ENCODE measurements around the gene NMRAL1.

NMRAL1 gene

DNA sequence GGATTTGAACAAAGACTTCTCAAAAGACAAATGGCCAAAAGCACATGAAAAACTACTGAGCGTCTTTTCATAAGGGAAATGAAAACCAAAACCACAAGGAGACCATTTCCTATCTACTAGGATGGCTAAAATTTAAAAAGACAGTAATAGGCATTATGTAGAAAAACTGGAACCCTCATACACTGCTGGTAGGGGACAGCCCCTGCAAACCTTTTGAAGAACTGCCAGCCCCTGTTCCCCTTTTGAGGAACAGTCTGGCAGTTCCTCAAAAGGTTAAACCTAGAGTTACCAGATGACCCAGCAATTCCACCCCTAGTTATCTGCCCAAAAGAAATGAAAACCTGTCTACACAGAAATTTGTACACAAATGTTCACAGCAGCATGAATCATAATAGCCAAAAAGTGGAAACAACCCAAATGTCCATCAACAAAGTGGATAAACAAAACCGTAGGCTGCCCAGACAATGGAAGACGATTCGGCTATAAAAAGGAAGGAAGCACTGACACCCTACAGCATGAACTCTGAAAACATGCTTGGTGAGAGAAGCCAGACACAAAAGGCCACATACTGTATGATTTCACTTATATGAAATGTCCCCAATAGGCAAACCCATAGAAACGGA is 41.3 kb upstream of the NMRAL1 start:
- TF ChIP-seq, protein P1, sequence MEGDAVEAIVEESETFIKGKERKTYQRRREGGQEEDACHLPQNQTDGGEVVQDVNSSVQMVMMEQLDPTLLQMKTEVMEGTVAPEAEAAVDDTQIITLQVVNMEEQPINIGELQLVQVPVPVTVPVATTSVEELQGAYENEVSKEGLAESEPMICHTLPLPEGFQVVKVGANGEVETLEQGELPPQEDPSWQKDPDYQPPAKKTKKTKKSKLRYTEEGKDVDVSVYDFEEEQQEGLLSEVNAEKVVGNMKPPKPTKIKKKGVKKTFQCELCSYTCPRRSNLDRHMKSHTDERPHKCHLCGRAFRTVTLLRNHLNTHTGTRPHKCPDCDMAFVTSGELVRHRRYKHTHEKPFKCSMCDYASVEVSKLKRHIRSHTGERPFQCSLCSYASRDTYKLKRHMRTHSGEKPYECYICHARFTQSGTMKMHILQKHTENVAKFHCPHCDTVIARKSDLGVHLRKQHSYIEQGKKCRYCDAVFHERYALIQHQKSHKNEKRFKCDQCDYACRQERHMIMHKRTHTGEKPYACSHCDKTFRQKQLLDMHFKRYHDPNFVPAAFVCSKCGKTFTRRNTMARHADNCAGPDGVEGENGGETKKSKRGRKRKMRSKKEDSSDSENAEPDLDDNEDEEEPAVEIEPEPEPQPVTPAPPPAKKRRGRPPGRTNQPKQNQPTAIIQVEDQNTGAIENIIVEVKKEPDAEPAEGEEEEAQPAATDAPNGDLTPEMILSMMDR (IDR thresholded peaks at IDR 0.05; ENCODE audit: control insufficient read depth, extremely low read depth, insufficient read depth), result no peak
- H3K4me3 ChIP-seq (ENCODE audit: low read depth, low read length), result no peak overlapping the region
- no peak for DNase-seq (ENCODE audit: low read depth)

DNA sequence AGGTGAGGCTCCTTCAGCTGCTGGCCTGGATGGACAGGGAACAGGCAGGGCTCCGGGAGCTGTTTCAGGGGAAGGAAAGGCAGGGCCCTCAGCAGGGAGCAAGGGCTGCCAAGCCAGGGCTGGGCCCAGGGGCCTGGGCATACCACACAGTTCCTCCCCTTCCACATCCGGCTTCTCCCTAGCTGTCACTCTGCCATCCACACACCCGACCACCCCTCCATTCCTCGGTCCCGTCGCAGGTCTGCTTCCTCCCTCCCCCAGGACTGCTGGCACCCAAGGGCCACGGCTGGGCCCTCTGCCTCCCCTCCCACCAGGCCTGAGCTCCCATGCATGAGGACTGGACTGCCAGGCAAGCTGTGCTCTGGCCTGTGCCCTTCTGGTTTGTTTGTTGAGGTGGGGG is 40.2 kb upstream of the NMRAL1 start:
- TF ChIP-seq, protein P1 (IDR thresholded peaks at IDR 0.05; ENCODE audit: control insufficient read depth, extremely low read depth, insufficient read depth), result no peak
- no peak overlapping the region for H3K4me3 ChIP-seq (ENCODE audit: low read depth, low read length)
- DNase-seq (ENCODE audit: low read depth), result no peak

DNA sequence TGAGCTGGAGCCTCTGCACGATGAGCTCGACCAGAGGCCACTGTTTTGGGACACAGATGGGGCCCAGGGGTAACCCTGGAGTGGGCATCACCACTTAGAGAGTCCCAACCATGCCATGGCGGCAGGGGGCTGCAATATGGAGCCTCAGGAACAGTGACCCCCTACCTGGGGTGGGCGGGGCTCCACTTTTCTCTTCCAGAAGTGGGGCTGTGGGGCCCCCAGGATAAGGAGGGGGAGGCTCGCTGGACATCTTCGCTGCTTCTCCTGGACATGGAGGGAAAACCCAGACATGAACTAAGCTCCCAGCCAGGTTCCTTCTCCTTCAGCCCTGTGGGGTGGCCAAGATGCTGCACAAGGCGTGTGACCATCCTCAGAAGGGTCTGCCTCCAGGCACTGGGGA is 39.5 kb upstream of the NMRAL1 start:
- H3K4me3 ChIP-seq (ENCODE audit: low read depth, low read length), result no peak overlapping the region
- DNase-seq (ENCODE audit: low read depth), result no peak
- TF ChIP-seq, protein P1 (IDR thresholded peaks at IDR 0.05; ENCODE audit: control insufficient read depth, extremely low read depth, insufficient read depth), result no peak

DNA sequence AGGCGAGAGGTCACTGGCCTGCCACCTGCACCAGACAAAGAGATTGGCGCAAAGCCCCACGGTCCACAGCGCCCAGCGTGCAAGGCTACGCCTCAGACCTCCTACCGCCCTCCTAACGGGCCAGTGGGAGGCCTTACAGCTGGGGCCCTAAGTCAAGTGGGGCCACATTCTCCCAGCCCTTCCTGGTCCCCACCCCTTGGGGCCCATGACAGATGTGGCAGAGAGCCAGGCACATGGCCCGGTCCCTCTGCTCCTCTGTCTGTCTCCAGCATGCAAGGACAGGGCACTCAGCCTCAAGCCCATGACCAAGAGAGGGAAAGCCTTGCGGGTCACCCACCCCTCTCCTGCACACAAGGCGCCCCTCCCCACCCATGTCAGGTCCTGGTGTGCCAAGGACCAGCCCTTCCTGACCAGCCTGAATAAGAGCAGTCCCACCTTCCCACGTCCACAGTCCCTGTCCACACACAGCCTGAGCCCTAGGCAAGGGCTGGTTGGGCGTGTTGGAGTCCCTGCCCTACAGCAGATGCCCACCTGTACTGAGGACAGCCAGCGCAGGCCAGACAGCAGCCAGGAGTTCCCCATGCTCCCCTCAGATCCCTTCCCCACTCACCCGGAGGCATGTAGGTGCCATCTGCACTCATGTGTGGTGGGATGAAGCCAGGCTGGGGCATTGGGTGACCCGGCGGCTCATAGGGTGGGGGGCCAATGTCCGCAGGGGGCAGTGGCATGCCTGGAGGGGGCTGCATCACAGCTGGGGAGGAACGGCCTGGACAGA is 38.8 kb upstream of the NMRAL1 start:
- no peak overlapping the region for H3K4me3 ChIP-seq (ENCODE audit: low read depth, low read length)
- TF ChIP-seq, protein P1 (IDR thresholded peaks at IDR 0.05; ENCODE audit: control insufficient read depth, extremely low read depth, insufficient read depth), result no peak
- DNase-seq (ENCODE audit: low read depth), result no peak

DNA sequence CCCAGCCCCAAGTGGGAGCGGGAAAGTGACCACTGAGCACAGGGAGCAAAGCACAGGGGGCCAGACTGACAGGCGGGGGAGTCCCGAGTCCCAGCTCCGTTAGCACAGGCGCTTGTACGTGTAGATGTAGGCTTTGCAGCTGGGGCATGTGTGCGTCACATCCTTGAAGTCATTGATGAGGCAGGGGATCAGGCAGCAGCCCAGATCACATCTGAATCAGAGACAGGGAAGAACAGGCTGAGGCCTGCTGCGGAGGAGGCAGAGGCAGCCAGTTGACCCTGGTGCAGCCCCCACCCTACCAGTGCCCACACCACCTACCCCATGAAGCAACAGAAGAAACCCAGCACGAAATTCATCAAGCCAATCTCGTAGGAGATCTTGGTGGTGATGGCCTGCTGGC is 38.0 kb upstream of the NMRAL1 start:
- TF ChIP-seq, protein P1 (IDR thresholded peaks at IDR 0.05; ENCODE audit: control insufficient read depth, extremely low read depth, insufficient read depth), result no peak
- H3K4me3 ChIP-seq (ENCODE audit: low read depth, low read length), result no peak overlapping the region
- DNase-seq (ENCODE audit: low read depth), result no peak

DNA sequence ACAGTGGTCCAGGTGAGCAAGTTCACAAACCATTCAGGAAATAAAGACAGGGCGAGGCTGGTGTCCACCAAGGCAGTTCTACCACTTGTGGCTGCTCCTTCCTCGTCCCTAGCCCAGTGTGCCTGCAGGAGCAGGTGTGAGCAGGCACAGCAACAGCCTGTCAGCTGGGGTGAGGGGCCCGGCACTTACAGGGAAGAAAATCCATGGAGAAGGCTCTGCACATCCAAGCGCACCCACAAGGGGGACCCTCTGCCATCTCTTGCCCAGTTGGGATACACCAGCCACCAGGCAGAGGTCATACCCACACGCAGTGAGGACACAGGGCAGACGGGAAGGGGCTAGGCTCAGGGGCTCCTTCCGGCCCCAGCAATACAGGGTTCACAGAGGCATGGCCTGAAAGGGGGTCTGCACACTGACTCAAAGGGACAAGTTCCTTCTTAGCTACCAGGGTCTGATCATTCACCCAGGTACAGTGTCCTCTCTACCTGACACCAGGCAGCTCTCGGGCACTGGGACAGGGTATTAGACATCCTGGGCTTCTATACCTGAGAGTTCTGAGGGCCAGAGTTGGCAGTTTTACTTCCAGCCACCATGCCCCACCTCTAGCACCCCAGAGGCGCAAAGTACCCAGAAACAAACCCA is 37.1 kb upstream of the NMRAL1 start:
- H3K4me3 ChIP-seq (ENCODE audit: low read depth, low read length), result no peak overlapping the region
- DNase-seq (ENCODE audit: low read depth), result no peak
- TF ChIP-seq, protein P1 (IDR thresholded peaks at IDR 0.05; ENCODE audit: control insufficient read depth, extremely low read depth, insufficient read depth), result peak; percentile 54
